HFF-Myc (cell line): ENCODE measurements around the gene CRYBA1.
"Not testable (repeated sequence)": the region's sequence is repeated elsewhere in the genome, so short reads cannot be mapped to it uniquely, and the experiment has no call there.

ENCODE experiments used
- DNase-seq: peaks from one replicate; pipeline ENCODE4 v3.0.0-alpha.2; 2011; ENCODE audit warnings: low read depth; ENCODE audit errors: extremely low read depth
- H3K4me3 ChIP-seq: replicated peaks from 2 replicates; pipeline ENCODE4 v1.5.1; 2011; ENCODE audit warnings: low read depth, mild to moderate bottlenecking, control low read depth, low read length
- CTCF ChIP-seq: IDR thresholded peaks from 2 replicates; pipeline ENCODE4 v1.5.1; 2012; ENCODE audit warnings: mild to moderate bottlenecking, low read depth, low read length, control low read depth; ENCODE audit errors: missing control alignments

CRYBA1 gene

DNA sequence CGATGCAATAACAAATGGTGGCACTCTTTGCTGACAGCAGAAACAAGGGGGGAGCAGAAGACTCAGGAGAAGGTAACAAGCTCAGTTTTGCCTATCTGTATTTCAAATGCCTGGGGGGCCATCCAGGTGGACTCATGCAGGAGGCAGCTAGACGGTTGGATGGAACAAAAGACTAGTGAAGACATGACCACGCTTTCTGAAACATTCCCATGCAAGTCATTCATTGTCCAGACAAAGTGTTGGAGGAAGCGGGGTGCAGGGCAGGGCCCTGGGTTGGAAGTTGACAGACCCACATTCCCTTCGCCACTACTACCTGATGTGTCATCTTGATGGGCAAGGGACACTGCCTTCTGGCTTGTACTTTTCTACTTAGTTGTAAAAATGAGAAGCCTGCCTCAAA lies 29.8 kb upstream of the CRYBA1 start:
- no peak overlapping the region for H3K4me3 ChIP-seq
- no peak for DNase-seq
- no peak for TF ChIP-seq CTCF

GRCh38 chr17:29219378-29220047 lies 27.1 kb upstream of the CRYBA1 start:
- H3K4me3 ChIP-seq, result no peak overlapping the region
- peak; percentile 95 for TF ChIP-seq CTCF
- peak; percentile 61 for DNase-seq

GRCh38 chr17:29221338-29221737 lies 25.3 kb upstream of the CRYBA1 start:
- not testable (repeated sequence) for DNase-seq, H3K4me3 ChIP-seq

DNA sequence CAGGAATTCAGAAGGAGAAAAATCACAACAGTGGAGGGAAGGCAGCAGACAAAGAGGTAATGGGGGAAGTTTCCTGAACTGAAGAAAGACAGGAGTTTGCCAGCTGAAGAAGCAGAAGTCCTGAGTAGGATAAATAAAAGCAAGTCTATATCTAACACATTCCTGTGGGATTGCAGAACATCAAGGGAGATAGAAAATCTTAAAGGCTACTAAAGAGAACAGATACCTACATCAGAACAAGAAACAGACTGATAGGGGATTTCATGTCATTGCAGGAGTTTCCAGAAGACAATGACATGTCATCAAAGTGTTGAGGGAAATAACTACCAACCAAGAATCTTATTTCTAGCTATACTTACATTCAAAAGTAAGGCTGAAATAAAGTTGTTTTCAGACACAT lies 21.3 kb upstream of the CRYBA1 start:
- DNase-seq, result no peak
- no peak for TF ChIP-seq CTCF
- H3K4me3 ChIP-seq, result no peak overlapping the region

- H3K4me3 ChIP-seq, result no peak overlapping the region
- no peak for DNase-seq
- no peak for TF ChIP-seq CTCF
Observed at GRCh38 chr17:29233301-29233700, 13.4 kb upstream of the CRYBA1 start.

- not testable (repeated sequence) for DNase-seq, H3K4me3 ChIP-seq
Observed at GRCh38 chr17:29234972-29235371, 11.7 kb upstream of the CRYBA1 start.

DNA sequence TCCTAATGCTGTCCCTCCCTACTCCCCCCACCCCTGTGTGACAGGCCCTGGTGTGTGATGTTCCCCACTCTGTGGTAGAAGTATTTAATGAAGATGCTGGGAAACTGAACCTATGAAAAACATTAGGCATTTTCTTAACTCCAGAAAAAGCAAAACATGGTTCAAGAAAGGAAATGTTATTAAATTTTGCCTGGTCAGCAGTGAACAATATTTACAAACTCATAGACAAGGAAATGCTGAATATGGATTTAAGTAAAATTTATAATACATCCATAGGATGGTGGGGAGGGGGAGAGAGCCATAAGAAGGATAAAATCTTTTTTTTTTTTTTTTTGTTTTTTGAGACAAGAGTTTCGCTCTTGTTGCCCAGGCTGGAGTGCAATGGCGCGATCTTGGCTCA lies 10.8 kb upstream of the CRYBA1 start:
- no peak for DNase-seq
- TF ChIP-seq CTCF, result no peak
- H3K4me3 ChIP-seq, result no peak overlapping the region

GRCh38 chr17:29237476-29238132 lies 9.1 kb upstream of the CRYBA1 start:
- H3K4me3 ChIP-seq, result no peak overlapping the region
- DNase-seq, result no peak
- no peak for TF ChIP-seq CTCF
